Right lobe of liver (tissue), 4 donors: ENCODE measurements around the gene MRC2.

Experiments
- POLR2A ChIP-seq: fragments of 450-650 bp; IDR thresholded peaks from one replicate; pipeline ENCODE4 v1.6.1; 2017; ENCODE audit warnings: antibody characterized with exemption, mild to moderate bottlenecking
- TF ChIP-seq, protein P1 (sequence below), 4 donors: fragments of 200-600 bp in 3 of 4; fragments of 450-650 bp in 1 of 4; IDR thresholded peaks; one replicate each; pipeline versions ENCODE4 v1.5.1 to v1.8.0; 2016 to 2022; ENCODE audit warnings: antibody characterized with exemption in 4 of 4, mild to moderate bottlenecking in 2 of 4
- donor health status: DM: no; HTN: no; CAD: no.
- donor health status: DM: no; HTN: no; CAD: no.
- donor health status: DM: no; HTN: yes; CAD: no.

DNA sequence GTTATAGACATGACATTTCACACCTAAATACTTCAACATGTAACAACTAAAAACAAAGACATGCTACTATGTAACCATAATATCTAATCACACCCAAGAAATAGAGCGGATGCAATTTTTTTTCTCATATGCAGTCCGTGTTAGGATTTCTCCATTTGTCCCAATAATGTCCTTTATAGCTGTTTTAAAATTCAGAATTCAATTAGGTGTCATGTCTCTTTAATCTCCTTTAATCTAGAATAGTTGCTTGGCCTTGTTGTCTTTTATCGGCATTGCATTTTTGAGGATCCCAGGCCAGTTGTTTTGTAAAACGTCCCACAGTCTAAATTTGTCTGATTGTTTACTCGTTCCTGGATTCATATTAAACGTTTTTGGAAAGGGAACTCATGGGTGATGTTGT is 14.5 kb downstream of the MRC2 start:
- TF ChIP-seq, protein P1, sequence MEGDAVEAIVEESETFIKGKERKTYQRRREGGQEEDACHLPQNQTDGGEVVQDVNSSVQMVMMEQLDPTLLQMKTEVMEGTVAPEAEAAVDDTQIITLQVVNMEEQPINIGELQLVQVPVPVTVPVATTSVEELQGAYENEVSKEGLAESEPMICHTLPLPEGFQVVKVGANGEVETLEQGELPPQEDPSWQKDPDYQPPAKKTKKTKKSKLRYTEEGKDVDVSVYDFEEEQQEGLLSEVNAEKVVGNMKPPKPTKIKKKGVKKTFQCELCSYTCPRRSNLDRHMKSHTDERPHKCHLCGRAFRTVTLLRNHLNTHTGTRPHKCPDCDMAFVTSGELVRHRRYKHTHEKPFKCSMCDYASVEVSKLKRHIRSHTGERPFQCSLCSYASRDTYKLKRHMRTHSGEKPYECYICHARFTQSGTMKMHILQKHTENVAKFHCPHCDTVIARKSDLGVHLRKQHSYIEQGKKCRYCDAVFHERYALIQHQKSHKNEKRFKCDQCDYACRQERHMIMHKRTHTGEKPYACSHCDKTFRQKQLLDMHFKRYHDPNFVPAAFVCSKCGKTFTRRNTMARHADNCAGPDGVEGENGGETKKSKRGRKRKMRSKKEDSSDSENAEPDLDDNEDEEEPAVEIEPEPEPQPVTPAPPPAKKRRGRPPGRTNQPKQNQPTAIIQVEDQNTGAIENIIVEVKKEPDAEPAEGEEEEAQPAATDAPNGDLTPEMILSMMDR (IDR thresholded peaks at IDR 0.05) = no peak
- TF ChIP-seq POLR2A = no peak
